Upper lobe of left lung (tissue), 4 donors: ENCODE measurements around the gene IL1RAPL1.

ENCODE experiments used
- POLR2A ChIP-seq, 4 donors: fragments of 450-650 bp; IDR thresholded peaks; one replicate each; pipeline ENCODE4 v1.5.1; 2016 to 2017; ENCODE audit warnings: antibody characterized with exemption in 4 of 4, mild to moderate bottlenecking in 2 of 4
- POLR2AphosphoS5 ChIP-seq, 2 donors: sonication (generic); formaldehyde crosslinking; IDR thresholded peaks; one replicate each; pipeline ENCODE4 v1.5.1; 2017; ENCODE audit warnings: antibody characterized with exemption in 2 of 2
- TF ChIP-seq, protein P1 (sequence below), 6 experiments: fragments of 450-650 bp in 4 of 6; fragments of 200-600 bp in 2 of 6; sonication (generic) in 2 of 6; IDR thresholded peaks; one replicate each; pipeline ENCODE4 v1.5.1; 2016 to 2019; ENCODE audit warnings: antibody characterized with exemption in 6 of 6

DNA sequence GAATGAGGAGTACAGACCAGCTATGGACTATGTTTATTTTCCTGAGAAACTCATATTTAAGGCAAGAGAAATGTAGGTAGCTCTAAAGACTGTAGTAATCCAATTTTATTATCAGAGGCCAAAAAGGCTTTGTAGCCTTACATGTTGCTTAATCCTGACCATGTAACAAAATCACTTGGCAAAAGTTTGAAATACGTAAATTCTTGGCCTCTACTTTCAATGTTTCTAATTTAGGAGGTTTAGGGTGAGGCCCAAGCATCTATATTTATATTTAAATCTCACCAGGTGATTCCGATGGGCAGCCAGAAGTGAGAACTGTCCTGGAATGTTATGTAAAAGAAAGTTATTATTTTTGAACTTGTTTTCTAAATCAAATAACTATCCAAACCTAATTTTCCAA lies 289.7 kb downstream of the IL1RAPL1 start:
- TF ChIP-seq, protein P1, sequence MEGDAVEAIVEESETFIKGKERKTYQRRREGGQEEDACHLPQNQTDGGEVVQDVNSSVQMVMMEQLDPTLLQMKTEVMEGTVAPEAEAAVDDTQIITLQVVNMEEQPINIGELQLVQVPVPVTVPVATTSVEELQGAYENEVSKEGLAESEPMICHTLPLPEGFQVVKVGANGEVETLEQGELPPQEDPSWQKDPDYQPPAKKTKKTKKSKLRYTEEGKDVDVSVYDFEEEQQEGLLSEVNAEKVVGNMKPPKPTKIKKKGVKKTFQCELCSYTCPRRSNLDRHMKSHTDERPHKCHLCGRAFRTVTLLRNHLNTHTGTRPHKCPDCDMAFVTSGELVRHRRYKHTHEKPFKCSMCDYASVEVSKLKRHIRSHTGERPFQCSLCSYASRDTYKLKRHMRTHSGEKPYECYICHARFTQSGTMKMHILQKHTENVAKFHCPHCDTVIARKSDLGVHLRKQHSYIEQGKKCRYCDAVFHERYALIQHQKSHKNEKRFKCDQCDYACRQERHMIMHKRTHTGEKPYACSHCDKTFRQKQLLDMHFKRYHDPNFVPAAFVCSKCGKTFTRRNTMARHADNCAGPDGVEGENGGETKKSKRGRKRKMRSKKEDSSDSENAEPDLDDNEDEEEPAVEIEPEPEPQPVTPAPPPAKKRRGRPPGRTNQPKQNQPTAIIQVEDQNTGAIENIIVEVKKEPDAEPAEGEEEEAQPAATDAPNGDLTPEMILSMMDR (IDR thresholded peaks at IDR 0.05), result no peak
- TF ChIP-seq POLR2AphosphoS5 (IDR thresholded peaks at IDR 0.05), result no peak
- no peak for TF ChIP-seq POLR2A (IDR thresholded peaks at IDR 0.05)
